ENCODE data around the gene GADD45A. TPM values are rescaled to one million over a fixed set of nuclear protein-coding genes. Genes with fewer than 3 reads are reported as not detected.

GADD45A gene
- total and polyA plus RNA-seq, 2 donors (not counting 1 experiment from before 2014, with no cell fraction given): 41.7 to 133 TPM

DNA sequence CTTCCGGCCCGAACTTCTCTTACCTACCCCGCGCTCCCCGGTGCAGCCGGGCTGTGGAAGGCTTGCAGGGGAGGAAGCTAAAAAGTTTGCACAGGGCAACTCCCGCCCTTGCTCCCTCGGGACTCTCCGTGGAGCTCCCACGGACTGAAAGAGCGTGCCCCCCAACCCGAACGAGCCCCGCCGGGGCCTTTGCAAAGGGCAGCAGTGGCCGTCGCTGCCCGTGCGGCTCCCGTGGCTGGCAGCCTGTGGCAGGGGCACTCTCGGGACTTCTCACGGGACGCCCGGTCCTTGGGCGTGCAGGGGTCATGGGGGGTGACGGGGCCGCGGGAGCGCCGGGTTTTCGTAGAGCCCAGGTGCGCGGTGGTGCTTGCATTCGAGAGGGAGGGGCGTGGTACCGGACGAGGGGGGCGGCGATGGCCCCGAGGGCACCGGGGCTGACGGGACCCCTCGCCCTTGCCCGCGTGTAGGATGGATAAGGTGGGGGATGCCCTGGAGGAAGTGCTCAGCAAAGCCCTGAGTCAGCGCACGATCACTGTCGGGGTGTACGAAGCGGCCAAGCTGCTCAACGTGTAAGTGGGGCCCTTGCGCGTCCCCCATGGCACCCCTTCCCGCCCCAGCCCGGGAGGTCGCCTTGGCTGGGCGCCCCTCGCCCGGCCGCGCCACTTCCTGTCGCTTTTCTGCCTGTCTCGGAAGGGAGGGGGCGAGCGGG lies 711 bp downstream of the GADD45A start:
- H2AFZ ChIP-seq (ENCODE audit: low read length): no peak overlapping the region
- peak overlapping the region; percentile 95 for H3K9ac ChIP-seq (ENCODE audit: insufficient read depth, low read length)
- H3K9me3 ChIP-seq (ENCODE audit: control insufficient read depth, insufficient read depth, low read depth, low read length): no peaks in the 10 kb centered on the region
- peaks cover 27% of the 10 kb centered on the region for H3K79me2 ChIP-seq (ENCODE audit: control insufficient read depth, insufficient read depth, low read length)
- H3K4me2 ChIP-seq (ENCODE audit: extremely low read depth, insufficient read depth, low read length): no peak overlapping the region
- H3K4me1 ChIP-seq (ENCODE audit: control insufficient read depth, extremely low read depth, insufficient read depth, low read length): peaks cover 15% of the 10 kb centered on the region
- peak overlapping the region; percentile 92 to 97 (median 96) for H3K4me3 ChIP-seq (replicated peaks in 1 of 4; ENCODE audit: control extremely low read depth in 1 of 4, insufficient read depth in 1 of 4, low read depth in 3 of 4, low read length in 4 of 4)
- peaks cover 6% of the 10 kb centered on the region for H3K36me3 ChIP-seq (ENCODE audit: control insufficient read depth, insufficient read depth, low read length)
- no peaks in the 10 kb centered on the region for H3K27me3 ChIP-seq (ENCODE audit: control insufficient read depth, insufficient read depth, low read length)
- peak overlapping the region; percentile 97 for H3K27ac ChIP-seq (ENCODE audit: insufficient read depth, low read length)
- H4K20me1 ChIP-seq (ENCODE audit: control insufficient read depth, extremely low read depth, insufficient read depth, low read length): no peaks in the 10 kb centered on the region
- TF ChIP-seq, protein P1, sequence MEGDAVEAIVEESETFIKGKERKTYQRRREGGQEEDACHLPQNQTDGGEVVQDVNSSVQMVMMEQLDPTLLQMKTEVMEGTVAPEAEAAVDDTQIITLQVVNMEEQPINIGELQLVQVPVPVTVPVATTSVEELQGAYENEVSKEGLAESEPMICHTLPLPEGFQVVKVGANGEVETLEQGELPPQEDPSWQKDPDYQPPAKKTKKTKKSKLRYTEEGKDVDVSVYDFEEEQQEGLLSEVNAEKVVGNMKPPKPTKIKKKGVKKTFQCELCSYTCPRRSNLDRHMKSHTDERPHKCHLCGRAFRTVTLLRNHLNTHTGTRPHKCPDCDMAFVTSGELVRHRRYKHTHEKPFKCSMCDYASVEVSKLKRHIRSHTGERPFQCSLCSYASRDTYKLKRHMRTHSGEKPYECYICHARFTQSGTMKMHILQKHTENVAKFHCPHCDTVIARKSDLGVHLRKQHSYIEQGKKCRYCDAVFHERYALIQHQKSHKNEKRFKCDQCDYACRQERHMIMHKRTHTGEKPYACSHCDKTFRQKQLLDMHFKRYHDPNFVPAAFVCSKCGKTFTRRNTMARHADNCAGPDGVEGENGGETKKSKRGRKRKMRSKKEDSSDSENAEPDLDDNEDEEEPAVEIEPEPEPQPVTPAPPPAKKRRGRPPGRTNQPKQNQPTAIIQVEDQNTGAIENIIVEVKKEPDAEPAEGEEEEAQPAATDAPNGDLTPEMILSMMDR (conservative IDR thresholded peaks at IDR 0.05 in 1 of 2, IDR thresholded peaks at IDR 0.05 in 1 of 2; ENCODE audit: low read depth in 1 of 2, low read length in 2 of 2): no peak
- DNase-seq (ENCODE audit: low read depth in 2 of 2): peak in 1 of 2 donors; percentile 47

DNA sequence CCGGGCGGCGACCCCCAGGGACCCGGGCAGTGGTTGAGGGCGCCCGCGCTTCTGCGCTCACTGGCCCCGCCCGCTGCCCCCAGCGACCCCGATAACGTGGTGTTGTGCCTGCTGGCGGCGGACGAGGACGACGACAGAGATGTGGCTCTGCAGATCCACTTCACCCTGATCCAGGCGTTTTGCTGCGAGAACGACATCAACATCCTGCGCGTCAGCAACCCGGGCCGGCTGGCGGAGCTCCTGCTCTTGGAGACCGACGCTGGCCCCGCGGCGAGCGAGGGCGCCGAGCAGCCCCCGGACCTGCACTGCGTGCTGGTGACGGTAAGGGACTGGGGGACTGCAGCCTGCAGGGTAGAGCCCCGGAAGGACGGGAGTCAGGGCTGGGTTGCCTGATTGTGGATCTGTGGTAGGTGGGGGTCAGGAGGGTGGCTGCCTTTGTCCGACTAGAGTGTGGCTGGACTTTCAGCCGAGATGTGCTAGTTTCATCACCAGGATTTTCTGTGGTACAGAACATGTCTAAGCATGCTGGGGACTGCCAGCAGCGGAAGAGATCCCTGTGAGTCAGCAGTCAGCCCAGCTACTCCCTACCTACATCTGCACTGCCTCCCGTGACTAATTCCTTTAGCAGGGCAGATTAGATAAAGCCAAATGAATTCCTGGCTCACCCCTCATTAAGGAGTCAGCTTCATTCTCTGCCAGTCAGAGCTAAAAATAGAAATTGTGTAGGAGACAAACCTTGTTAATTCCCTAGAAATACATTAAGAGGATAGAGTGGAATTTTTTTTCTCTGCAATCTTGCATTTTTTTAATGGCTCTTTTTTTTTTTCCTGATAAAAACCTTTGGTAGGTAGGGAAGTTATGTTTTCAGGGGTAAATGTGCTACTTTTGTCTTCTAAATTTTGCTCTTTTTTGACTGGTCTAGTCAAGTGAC lies 1.5 kb downstream of the GADD45A start:
- Histone ChIP-seq H3K4me1 (ENCODE audit: control insufficient read depth, extremely low read depth, insufficient read depth, low read length) (peaks cover 15% of the 10 kb centered on the region), H2AFZ (ENCODE audit: low read length) (no peak overlapping the region), H3K4me2 (ENCODE audit: extremely low read depth, insufficient read depth, low read length) (peak overlapping the region; percentile 95), H3K9me3 (ENCODE audit: control insufficient read depth, insufficient read depth, low read depth, low read length) (no peaks in the 10 kb centered on the region), H3K79me2 (ENCODE audit: control insufficient read depth, insufficient read depth, low read length) (peaks cover 27% of the 10 kb centered on the region), H3K36me3 (ENCODE audit: control insufficient read depth, insufficient read depth, low read length) (peaks cover 6% of the 10 kb centered on the region), H3K27ac (ENCODE audit: insufficient read depth, low read length) (peak overlapping the region; percentile 97), H3K9ac (ENCODE audit: insufficient read depth, low read length) (peak overlapping the region; percentile 95), H3K4me3 (replicated peaks in 1 of 4; ENCODE audit: control extremely low read depth in 1 of 4, insufficient read depth in 1 of 4, low read depth in 3 of 4, low read length in 4 of 4) (peak overlapping the region; percentile 92 to 97 (median 96)), H3K27me3 (ENCODE audit: control insufficient read depth, insufficient read depth, low read length) (no peaks in the 10 kb centered on the region), H4K20me1 (ENCODE audit: control insufficient read depth, extremely low read depth, insufficient read depth, low read length) (no peaks in the 10 kb centered on the region)
- no peak for TF ChIP-seq EZH2 (IDR thresholded peaks at IDR 0.05; ENCODE audit: low read length, missing control alignments)
- TF ChIP-seq, protein P1 (conservative IDR thresholded peaks at IDR 0.05 in 1 of 2, IDR thresholded peaks at IDR 0.05 in 1 of 2; ENCODE audit: low read depth in 1 of 2, low read length in 2 of 2): no peak
- peak; percentile 98 to 100 for DNase-seq (ENCODE audit: low read depth in 2 of 2)

DNA sequence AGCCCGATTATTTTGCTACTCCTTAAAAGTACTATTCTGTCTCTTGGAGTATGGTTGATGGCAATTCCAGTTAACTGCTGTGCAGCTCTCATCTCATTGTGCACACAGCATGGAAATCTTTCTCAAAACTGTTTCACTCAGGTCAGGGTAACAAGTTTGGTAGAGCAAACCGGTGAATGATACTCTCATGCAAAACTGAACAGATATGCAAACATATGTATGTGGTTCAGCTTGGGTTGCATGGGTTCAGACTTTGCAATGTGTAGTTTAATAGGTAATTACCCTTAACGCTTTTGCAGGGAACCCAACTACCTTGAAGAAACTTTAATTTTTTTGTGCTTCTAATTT lies 2.2 kb downstream of the GADD45A start:
- peak overlapping the region; percentile 95 for H3K4me2 ChIP-seq (ENCODE audit: extremely low read depth, insufficient read depth, low read length)
- TF ChIP-seq, protein P1 (conservative IDR thresholded peaks at IDR 0.05 in 1 of 2, IDR thresholded peaks at IDR 0.05 in 1 of 2; ENCODE audit: low read depth in 1 of 2, low read length in 2 of 2): no peak
- no peak for TF ChIP-seq EZH2 (IDR thresholded peaks at IDR 0.05; ENCODE audit: low read length, missing control alignments)
- no peaks in the 10 kb centered on the region for H3K9me3 ChIP-seq (ENCODE audit: control insufficient read depth, insufficient read depth, low read depth, low read length)
- H4K20me1 ChIP-seq (ENCODE audit: control insufficient read depth, extremely low read depth, insufficient read depth, low read length): no peaks in the 10 kb centered on the region
- no peaks in the 10 kb centered on the region for H3K27me3 ChIP-seq (ENCODE audit: control insufficient read depth, insufficient read depth, low read length)
- peaks cover 15% of the 10 kb centered on the region for H3K4me1 ChIP-seq (ENCODE audit: control insufficient read depth, extremely low read depth, insufficient read depth, low read length)
- peak overlapping the region; percentile 97 for H3K27ac ChIP-seq (ENCODE audit: insufficient read depth, low read length)
- DNase-seq (ENCODE audit: low read depth in 2 of 2): no peak
- peaks cover 27% of the 10 kb centered on the region for H3K79me2 ChIP-seq (ENCODE audit: control insufficient read depth, insufficient read depth, low read length)
- H2AFZ ChIP-seq (ENCODE audit: low read length): no peak overlapping the region
- peak overlapping the region; percentile 55 for H3K9ac ChIP-seq (ENCODE audit: insufficient read depth, low read length)
- peak overlapping the region; percentile 92 to 97 (median 96) for H3K4me3 ChIP-seq (replicated peaks in 1 of 4; ENCODE audit: control extremely low read depth in 1 of 4, insufficient read depth in 1 of 4, low read depth in 3 of 4, low read length in 4 of 4)
- peaks cover 6% of the 10 kb centered on the region for H3K36me3 ChIP-seq (ENCODE audit: control insufficient read depth, insufficient read depth, low read length)

All from fibroblast of lung (primary cell).